ENCODE data around the gene BCO2.

DNA sequence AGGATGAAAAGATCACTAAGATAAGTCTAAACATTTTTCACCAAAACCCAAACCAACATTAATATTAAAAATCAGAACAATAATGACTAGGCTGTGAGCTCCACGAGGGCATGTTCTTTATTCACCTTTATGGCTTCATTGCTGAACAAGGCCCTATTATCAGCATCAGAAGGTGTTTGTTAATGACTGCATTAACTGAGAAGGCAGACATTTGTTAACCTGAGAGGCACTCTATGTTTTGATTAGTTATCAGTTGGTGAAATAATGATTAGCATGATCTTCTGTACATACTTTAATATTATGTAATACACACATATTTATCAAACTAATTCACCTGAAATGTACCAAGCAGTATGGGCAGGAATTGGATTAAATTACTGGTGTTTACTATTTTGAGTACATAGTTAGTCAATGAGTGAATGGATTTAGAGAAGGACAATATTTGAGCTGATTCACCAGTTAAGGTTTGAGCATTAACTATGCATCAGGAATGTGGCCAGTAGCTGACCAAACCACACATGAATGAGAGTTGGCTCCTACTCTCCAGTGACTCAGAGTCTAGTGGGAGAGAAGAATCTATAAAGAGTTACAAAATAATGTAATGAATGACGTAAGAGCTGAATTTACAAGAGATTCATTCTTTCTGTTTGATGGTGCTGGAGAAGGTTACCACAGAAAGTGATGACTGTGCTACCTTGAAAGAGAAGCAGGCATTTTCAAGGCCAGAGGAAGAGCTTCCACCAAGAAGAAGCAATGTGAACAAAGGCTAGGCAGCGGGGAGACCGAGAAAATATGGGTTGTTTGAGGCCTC is 18.2 kb upstream of the BCO2 start:
- TF ChIP-seq, protein P1, sequence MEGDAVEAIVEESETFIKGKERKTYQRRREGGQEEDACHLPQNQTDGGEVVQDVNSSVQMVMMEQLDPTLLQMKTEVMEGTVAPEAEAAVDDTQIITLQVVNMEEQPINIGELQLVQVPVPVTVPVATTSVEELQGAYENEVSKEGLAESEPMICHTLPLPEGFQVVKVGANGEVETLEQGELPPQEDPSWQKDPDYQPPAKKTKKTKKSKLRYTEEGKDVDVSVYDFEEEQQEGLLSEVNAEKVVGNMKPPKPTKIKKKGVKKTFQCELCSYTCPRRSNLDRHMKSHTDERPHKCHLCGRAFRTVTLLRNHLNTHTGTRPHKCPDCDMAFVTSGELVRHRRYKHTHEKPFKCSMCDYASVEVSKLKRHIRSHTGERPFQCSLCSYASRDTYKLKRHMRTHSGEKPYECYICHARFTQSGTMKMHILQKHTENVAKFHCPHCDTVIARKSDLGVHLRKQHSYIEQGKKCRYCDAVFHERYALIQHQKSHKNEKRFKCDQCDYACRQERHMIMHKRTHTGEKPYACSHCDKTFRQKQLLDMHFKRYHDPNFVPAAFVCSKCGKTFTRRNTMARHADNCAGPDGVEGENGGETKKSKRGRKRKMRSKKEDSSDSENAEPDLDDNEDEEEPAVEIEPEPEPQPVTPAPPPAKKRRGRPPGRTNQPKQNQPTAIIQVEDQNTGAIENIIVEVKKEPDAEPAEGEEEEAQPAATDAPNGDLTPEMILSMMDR (IDR thresholded peaks at IDR 0.05), result no peak
- TF ChIP-seq POLR2A (IDR thresholded peaks at IDR 0.05) (no peak), POLR2AphosphoS5 (IDR thresholded peaks at IDR 0.05) (peak; percentile 32)

Measured in prostate gland (tissue), 2 donors.